ENCODE measurements around the gene CCDC24. TPM values are rescaled to one million over a fixed set of nuclear protein-coding genes. Genes with fewer than 3 reads are reported as not detected.
A peak's percentile ranks its signal among the peaks of the same experiment; 100 is the strongest.

The CCDC24 gene
- total RNA-seq, 2 experiments from 2014 or later, result 0.71 to 1.3 TPM

DNA sequence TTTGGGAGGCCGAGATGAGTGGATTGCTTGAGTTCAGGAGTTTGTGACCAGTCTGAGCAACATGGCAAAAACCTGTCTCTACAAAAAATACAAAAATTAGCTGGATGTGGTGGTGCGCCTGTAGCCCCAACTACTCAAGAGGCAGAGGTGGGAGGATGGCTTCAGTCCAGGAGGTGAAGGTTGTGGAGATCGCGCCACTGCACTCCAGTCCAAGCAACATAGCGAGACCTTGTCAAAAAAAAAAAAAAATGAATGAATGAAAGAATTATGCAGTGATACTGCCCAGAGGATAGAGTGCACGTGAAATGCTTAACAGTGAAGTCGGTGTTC is 22.0 kb upstream of the CCDC24 start:
- CTCF ChIA-PET, result interaction anchor here (0.8 to 2.5 kb wide), 3 partner anchors 20 to 35 kb away, joined by 5 to 11 read pairs (median 7); no protein-coding TSS in a partner anchor
- no peak for DNase-seq

DNA sequence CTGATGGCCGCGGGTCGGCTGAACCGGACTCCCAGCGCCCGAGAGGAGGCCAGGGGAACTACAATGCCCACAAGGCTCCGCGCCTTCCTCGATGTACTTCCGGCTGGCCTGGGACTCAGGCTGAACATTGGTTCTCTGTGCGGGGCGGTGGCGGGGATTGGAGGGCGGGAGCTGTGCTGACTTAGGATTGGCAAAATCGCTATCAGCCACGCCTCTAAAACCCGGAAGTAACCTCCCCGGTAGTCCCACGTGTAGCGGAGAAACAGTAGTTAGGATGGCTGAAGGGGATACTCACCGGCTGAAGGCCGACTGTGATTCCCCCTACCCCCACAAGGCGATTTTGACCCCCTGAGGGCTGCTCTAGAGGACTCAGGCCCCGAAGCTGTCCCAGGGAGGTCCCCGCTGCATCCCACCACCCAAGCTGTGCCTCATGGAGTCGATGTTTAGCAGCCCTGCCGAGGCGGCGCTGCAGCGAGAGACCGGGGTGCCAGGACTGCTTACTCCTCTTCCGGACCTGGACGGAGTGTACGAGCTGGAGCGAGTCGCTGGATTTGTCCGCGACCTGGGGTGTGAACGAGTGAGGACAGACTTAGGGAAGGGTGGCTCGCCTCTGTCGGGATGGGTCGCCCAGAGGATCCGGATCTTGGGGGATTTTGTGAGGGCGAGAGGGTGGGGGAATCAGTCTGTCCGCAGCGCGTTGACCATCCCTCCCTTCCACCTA is 21.5 kb upstream of the CCDC24 start, which contains the start of gene DPH2:
Gene DPH2, plus strand, starts transcription at position 265 of the 721 bp plus-strand sequence. Its CDS starts 166 bp downstream, at position 431.
- Mint-ChIP-seq H3K36me3 (ENCODE audit: low read depth) (peaks cover 20% of the 10 kb centered on the region), H3K9me3 (no peaks in the 10 kb centered on the region), H3K4me1 (peaks cover 34% of the 10 kb centered on the region), H3K4me3 (peak within 1 kb of the TSS; percentile 93), H3K27me3 (no peaks in the 10 kb centered on the region), H3K27ac (peak within 1 kb of the TSS; percentile 92)
- peak; percentile 98 for DNase-seq
- ChIA-PET CTCF (interaction anchor here (0.8 to 2.5 kb wide), 6 partner anchors 11 to 36 kb away, joined by 3 to 11 read pairs (median 5); no protein-coding TSS in a partner anchor), POLR2A (no interaction called here)

More for the DNA sequence above, 22.0 kb upstream of the CCDC24 start:
- Mint-ChIP-seq H3K27me3 (no peaks in the 10 kb centered on the region), H3K36me3 (ENCODE audit: low read depth) (peaks cover 20% of the 10 kb centered on the region), H3K4me3 (peak overlapping the region; percentile 93), H3K27ac (peak overlapping the region; percentile 68), H3K9me3 (no peaks in the 10 kb centered on the region), H3K4me1 (peaks cover 33% of the 10 kb centered on the region)
- POLR2A ChIA-PET, result no interaction called here

DNA sequence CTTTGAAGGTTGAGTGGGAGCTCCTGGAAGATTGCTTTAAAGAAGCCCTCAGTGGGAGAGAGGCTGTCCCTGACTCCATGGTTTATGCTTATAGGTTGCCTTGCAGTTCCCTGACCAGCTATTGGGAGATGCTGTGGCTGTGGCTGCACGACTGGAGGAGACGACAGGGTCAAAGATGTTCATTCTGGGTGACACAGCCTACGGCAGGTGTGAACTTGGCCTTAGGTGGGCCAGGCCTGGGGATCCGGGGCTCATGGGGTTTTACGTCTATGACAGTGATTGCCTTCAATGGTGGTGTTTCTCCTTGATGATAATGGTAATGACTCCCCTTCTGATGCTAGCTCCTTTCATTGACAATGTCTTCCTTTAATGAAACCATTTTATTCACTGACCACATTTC is 20.9 kb upstream of the CCDC24 start:
- H3K27me3 Mint-ChIP-seq, result no peaks in the 10 kb centered on the region
- peaks cover 34% of the 10 kb centered on the region for H3K4me1 Mint-ChIP-seq
- CTCF ChIA-PET, result interaction anchor here (1.2 to 2.5 kb wide), 5 partner anchors 12 to 36 kb away, joined by 3 to 11 read pairs (median 5); no protein-coding TSS in a partner anchor
- H3K36me3 Mint-ChIP-seq (ENCODE audit: low read depth), result peaks cover 20% of the 10 kb centered on the region
- no peak for DNase-seq
- POLR2A ChIA-PET, result no interaction called here
- no peaks in the 10 kb centered on the region for H3K9me3 Mint-ChIP-seq
- H3K4me3 Mint-ChIP-seq, result peak overlapping the region; percentile 93
- H3K27ac Mint-ChIP-seq, result peak overlapping the region; percentile 92

DNA sequence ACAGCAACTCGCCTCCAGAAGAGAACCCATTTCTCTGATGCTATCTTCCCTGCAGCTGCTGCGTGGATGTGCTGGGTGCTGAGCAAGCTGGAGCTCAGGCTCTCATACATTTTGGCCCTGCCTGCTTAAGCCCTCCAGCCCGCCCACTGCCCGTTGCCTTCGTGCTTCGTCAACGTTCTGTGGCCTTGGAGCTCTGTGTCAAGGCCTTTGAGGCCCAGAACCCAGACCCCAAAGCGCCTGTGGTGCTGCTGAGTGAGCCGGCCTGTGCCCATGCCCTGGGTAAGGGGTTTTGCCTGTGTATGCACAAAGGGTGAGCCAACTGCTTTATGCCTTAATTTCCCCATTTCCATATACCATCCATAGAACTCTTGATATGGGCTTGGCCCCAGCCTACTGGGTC is 20.5 kb upstream of the CCDC24 start:
- POLR2A ChIA-PET, result no interaction called here
- CTCF ChIA-PET, result interaction anchor here (1.2 to 2.5 kb wide), 5 partner anchors 12 to 37 kb away, joined by 3 to 11 read pairs (median 5); no protein-coding TSS in a partner anchor
- H3K36me3 Mint-ChIP-seq (ENCODE audit: low read depth), result peaks cover 23% of the 10 kb centered on the region
- peaks cover 36% of the 10 kb centered on the region for H3K4me1 Mint-ChIP-seq
- peak overlapping the region; percentile 93 for H3K4me3 Mint-ChIP-seq
- no peak overlapping the region for H3K27ac Mint-ChIP-seq
- H3K27me3 Mint-ChIP-seq, result no peaks in the 10 kb centered on the region
- H3K9me3 Mint-ChIP-seq, result no peaks in the 10 kb centered on the region
- no peak for DNase-seq

DNA sequence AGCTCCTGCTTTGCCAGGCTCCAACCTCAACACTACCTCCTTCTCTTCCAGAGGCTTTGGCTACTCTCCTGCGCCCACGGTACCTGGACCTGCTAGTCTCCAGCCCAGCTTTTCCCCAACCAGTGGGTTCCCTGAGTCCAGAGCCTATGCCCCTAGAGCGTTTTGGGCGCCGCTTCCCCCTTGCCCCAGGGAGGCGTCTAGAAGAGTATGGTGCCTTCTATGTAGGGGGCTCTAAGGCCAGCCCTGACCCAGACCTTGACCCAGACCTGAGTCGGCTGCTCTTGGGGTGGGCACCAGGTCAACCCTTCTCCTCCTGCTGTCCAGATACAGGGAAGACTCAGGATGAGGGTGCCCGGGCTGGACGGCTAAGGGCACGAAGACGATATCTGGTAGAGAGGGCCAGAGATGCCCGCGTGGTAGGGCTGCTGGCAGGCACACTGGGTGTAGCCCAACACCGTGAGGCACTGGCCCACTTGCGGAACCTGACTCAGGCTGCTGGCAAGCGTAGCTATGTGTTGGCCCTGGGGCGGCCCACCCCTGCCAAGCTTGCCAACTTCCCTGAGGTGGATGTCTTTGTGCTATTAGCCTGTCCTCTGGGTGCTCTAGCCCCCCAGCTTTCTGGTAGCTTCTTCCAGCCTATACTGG is 19.9 kb upstream of the CCDC24 start:
- CTCF ChIA-PET, result interaction anchor here (0.8 to 2.5 kb wide), 4 partner anchors 19 to 37 kb away, joined by 3 to 11 read pairs (median 5); no protein-coding TSS in a partner anchor
- no peak for DNase-seq

GRCh38 chr1:43973981-43974442 is 17.4 kb upstream of the CCDC24 start:
- POLR2A ChIA-PET, result no interaction called here
- H3K27ac Mint-ChIP-seq, result peak overlapping the region; percentile 89
- no peaks in the 10 kb centered on the region for H3K27me3 Mint-ChIP-seq
- peaks cover 40% of the 10 kb centered on the region for H3K36me3 Mint-ChIP-seq (ENCODE audit: low read depth)
- H3K4me3 Mint-ChIP-seq, result peak overlapping the region; percentile 84
- CTCF ChIA-PET, result interaction anchor here (1.4 to 1.6 kb wide), 3 partner anchors 13 to 28 kb away, joined by 3 to 5 read pairs (median 4); no protein-coding TSS in a partner anchor
- no peak for DNase-seq
- peaks cover 64% of the 10 kb centered on the region for H3K4me1 Mint-ChIP-seq
- H3K9me3 Mint-ChIP-seq, result no peaks in the 10 kb centered on the region

More for the DNA sequence above, 19.9 kb upstream of the CCDC24 start:
- POLR2A ChIA-PET, result no interaction called here
- H3K4me1 Mint-ChIP-seq, result peaks cover 41% of the 10 kb centered on the region
- H3K36me3 Mint-ChIP-seq (ENCODE audit: low read depth), result peaks cover 25% of the 10 kb centered on the region
- H3K27me3 Mint-ChIP-seq, result no peaks in the 10 kb centered on the region
- H3K9me3 Mint-ChIP-seq, result no peaks in the 10 kb centered on the region
- peak overlapping the region; percentile 93 for H3K4me3 Mint-ChIP-seq
- H3K27ac Mint-ChIP-seq, result no peak overlapping the region

- Mint-ChIP-seq H3K27me3 (no peaks in the 10 kb centered on the region), H3K36me3 (ENCODE audit: low read depth) (peaks cover 40% of the 10 kb centered on the region), H3K9me3 (no peaks in the 10 kb centered on the region), H3K4me1 (peaks cover 59% of the 10 kb centered on the region), H3K4me3 (peak within 1 kb of the TSS; percentile 84), H3K27ac (peak within 1 kb of the TSS; percentile 89)
- ChIA-PET CTCF (interaction anchor here (0.5 to 1.6 kb wide), 8 partner anchors 13 to 1212 kb away, joined by 3 to 5 read pairs (median 4); no protein-coding TSS in a partner anchor), POLR2A (no interaction called here)
- peak; percentile 96 for DNase-seq
Observed at GRCh38 chr1:43974443-43975248, 16.8 kb upstream of the CCDC24 start, which contains the start of gene ATP6V0B. Gene ATP6V0B (plus strand): TSS chr1:43974960. CDS start chr1:43975041, 81 bp downstream.

DNA sequence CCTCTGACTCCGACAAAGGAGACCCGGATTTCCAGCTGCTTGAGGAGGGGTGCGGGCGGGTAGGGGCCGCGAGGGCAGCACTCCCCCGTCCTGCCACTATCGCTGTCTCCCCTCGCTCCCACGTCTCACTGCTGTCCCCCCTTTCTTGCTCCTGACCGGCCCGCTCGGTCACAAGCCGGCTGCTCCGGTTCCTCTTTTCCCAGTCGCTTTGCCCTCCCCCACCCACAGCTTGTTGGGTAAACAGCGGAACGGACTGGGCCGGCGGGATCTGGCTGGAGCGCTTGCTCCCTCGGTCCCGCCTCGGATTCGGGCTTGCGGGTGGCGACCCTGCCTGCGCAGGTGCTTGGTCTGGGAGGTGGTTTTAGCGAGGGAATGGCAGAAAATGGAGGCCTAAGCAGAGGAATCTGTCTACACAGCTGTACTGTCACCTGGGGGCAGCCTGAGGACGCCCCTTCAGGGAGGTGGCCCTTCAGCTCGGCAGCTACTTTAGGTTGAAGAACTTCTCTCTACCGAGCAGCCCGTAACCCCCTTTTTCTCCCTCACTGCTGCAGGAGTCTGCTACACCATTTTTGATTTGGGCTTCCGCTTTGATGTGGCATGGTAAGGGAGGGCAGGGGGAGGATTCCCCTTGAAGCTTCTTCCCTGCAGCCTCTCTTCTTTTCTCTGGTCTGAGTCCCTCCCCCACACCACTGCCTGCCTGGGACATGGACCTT is 16.0 kb upstream of the CCDC24 start:
- no peaks in the 10 kb centered on the region for H3K9me3 Mint-ChIP-seq
- peaks cover 42% of the 10 kb centered on the region for H3K36me3 Mint-ChIP-seq (ENCODE audit: low read depth)
- peaks cover 57% of the 10 kb centered on the region for H3K4me1 Mint-ChIP-seq
- H3K27ac Mint-ChIP-seq, result peak overlapping the region; percentile 89
- POLR2A ChIA-PET, result no interaction called here
- H3K4me3 Mint-ChIP-seq, result peak overlapping the region; percentile 84
- DNase-seq, result peak; percentile 63
- CTCF ChIA-PET, result interaction anchor here (1.0 to 1.6 kb wide), 9 partner anchors 11 to 270 kb away, joined by 3 to 5 read pairs (median 3); no protein-coding TSS in a partner anchor
- no peaks in the 10 kb centered on the region for H3K27me3 Mint-ChIP-seq

- peak overlapping the region; percentile 84 for H3K4me3 Mint-ChIP-seq
- no peaks in the 10 kb centered on the region for H3K27me3 Mint-ChIP-seq
- peaks cover 55% of the 10 kb centered on the region for H3K4me1 Mint-ChIP-seq
- POLR2A ChIA-PET, result no interaction called here
- H3K36me3 Mint-ChIP-seq (ENCODE audit: low read depth), result peaks cover 43% of the 10 kb centered on the region
- no peaks in the 10 kb centered on the region for H3K9me3 Mint-ChIP-seq
- H3K27ac Mint-ChIP-seq, result peak overlapping the region; percentile 89
- CTCF ChIA-PET, result interaction anchor here (0.9 to 1.4 kb wide), 6 partner anchors 12 to 72 kb away, joined by 3 to 5 read pairs (median 3); no protein-coding TSS in a partner anchor
- DNase-seq, result no peak
Observed at GRCh38 chr1:43976045-43976444, 15.4 kb upstream of the CCDC24 start.

DNA sequence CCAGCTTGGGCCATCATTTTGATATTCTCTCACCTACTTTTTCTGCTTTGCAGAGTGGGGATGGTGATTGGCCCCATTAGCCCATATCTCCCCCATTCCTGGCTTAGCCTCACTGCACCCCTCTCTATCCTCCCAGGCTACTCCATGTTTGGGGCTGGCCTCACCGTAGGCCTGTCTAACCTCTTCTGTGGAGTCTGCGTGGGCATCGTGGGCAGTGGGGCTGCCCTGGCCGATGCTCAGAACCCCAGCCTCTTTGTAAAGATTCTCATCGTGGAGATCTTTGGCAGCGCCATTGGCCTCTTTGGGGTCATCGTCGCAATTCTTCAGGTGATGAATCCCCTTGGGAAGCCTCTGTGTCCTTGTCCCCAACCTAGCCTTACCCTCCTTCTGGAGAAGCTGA is 14.5 kb upstream of the CCDC24 start:
- no peak for DNase-seq
- H3K4me1 Mint-ChIP-seq, result peaks cover 55% of the 10 kb centered on the region
- ChIA-PET CTCF (interaction anchor here (0.9 to 1.5 kb wide), 2 partner anchors 35 to 42 kb away, joined by 3 to 4 read pairs; no protein-coding TSS in a partner anchor), POLR2A (no interaction called here)
- H3K36me3 Mint-ChIP-seq (ENCODE audit: low read depth), result peaks cover 43% of the 10 kb centered on the region
- H3K27ac Mint-ChIP-seq, result no peak overlapping the region
- peak overlapping the region; percentile 84 for H3K4me3 Mint-ChIP-seq
- no peaks in the 10 kb centered on the region for H3K9me3 Mint-ChIP-seq
- no peaks in the 10 kb centered on the region for H3K27me3 Mint-ChIP-seq

DNA sequence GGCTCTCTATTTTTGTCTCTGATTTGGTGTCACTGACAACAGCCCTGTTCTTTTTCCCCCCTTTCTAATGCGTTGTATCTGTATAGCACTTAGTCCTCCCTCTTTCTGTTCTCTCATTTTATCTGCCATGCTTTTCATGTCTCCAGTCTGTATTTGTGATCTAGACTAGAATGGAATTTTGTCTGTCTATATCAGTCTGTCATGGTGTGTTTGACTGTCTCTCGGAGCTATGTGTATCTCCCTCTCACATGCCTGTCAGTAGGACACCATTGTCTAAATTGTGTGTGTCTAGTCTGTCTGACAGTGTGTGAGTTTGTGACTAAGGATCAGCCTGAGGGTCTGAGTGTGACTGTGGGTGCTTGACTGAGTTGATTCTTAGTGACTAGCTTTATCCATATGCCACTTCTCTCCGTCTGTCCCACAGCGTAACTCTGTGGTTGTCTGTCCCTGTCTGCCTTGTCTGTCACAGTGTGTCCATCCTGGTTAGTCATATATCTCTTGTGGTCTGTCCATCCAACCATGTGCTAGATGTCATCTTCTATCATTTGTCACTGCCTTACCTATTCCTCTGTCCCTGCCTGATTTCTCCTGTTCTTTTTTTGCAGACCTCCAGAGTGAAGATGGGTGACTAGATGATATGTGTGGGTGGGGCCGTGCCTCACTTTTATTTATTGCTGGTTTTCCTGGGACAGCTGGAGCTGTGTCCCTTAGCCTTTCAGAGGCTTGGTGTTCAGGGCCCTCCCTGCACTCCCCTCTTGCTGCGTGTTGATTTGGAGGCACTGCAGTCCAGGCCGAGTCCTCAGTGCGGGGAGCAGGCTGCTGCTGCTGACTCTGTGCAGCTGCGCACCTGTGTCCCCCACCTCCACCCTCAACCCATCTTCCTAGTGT is 13.8 kb upstream of the CCDC24 start:
- no peak overlapping the region for H3K27ac Mint-ChIP-seq

More for the DNA sequence above, 13.8 kb upstream of the CCDC24 start:
- CTCF ChIA-PET, result interaction anchor here (1.5 kb wide), 1 partner anchor 43 kb away, joined by 4 read pairs; no protein-coding TSS in a partner anchor
- POLR2A ChIA-PET, result no interaction called here
- H3K4me3 Mint-ChIP-seq, result peak overlapping the region; percentile 84
- no peaks in the 10 kb centered on the region for H3K27me3 Mint-ChIP-seq
- H3K4me1 Mint-ChIP-seq, result peaks cover 55% of the 10 kb centered on the region
- H3K36me3 Mint-ChIP-seq (ENCODE audit: low read depth), result peaks cover 39% of the 10 kb centered on the region
- no peak for DNase-seq
- H3K9me3 Mint-ChIP-seq, result no peaks in the 10 kb centered on the region
